Activated CD8-positive, alpha-beta T cell treated with anti-CD3 and anti-CD28 coated beads, Interleukin-2, amount 10 ng/mL, durations not matched to agents 7 days and 5 days (primary cell): ENCODE results near the gene BPIFB1. TPM values are rescaled to one million over a fixed set of nuclear protein-coding genes. Genes with fewer than 3 reads are reported as not detected.

Experiments used
- ATAC-seq: fragments of 150-1000 bp; cut with Tn5 transposase; one replicate; pipeline ENCODE4 v1.10.0; 2021; ENCODE audit warnings: moderate library complexity
- CTCF ChIA-PET: fragments of 350-600 bp; sonication (Branson Sonifier 250); formaldehyde crosslinking; loops from one replicate; lab custom pipeline; 2021; ENCODE audit warnings: antibody characterized with exemption; lab: Charles Lee
- POLR2A ChIA-PET: fragments of 350-600 bp; sonication (Branson Sonifier 250); formaldehyde crosslinking; loops from one replicate; lab custom pipeline; 2021; ENCODE audit warnings: antibody characterized with exemption; lab: Charles Lee
- DNase-seq: peaks from one replicate; pipeline ENCODE4 v3.0.0-alpha.2; 2020
- H3K27ac Mint-ChIP-seq: one replicate; pipeline ENCODE4 v1.8.0; 2021; ENCODE audit warnings: mild to moderate bottlenecking, mixed read lengths
- H3K27me3 Mint-ChIP-seq: one replicate; pipeline ENCODE4 v1.8.0; 2021; ENCODE audit warnings: low read depth, mixed read lengths
- H3K36me3 Mint-ChIP-seq: one replicate; pipeline ENCODE4 v1.8.0; 2021; ENCODE audit warnings: low read depth, mixed read lengths
- H3K4me1 Mint-ChIP-seq: one replicate; pipeline ENCODE4 v1.8.0; 2021; ENCODE audit warnings: low read depth, mixed read lengths
- H3K4me3 Mint-ChIP-seq: one replicate; pipeline ENCODE4 v1.8.0; 2021; ENCODE audit warnings: mild to moderate bottlenecking, mixed read lengths
- H3K9me3 Mint-ChIP-seq: one replicate; pipeline ENCODE4 v1.8.0; 2022; ENCODE audit warnings: mixed read lengths; ENCODE audit not compliant: insufficient read depth
- total RNA-seq, 2 experiments: library from RNA; stranded (reverse); gene quantifications; one replicate each; pipeline ENCODE4 v1.2.3, GENCODE V29; 2021

Gene BPIFB1
- total RNA-seq, 2 experiments from 2014 or later, result not detected

- peaks cover 10% of the 10 kb centered on the region for H3K27me3 Mint-ChIP-seq
- no peak for ATAC-seq
- H3K27ac Mint-ChIP-seq, result no peak overlapping the region
- DNase-seq, result no peak
- no peaks in the 10 kb centered on the region for H3K9me3 Mint-ChIP-seq
- H3K4me1 Mint-ChIP-seq, result no peaks in the 10 kb centered on the region
- H3K4me3 Mint-ChIP-seq, result no peak overlapping the region
- POLR2A ChIA-PET, result no interaction called here
- CTCF ChIA-PET, result no interaction called here
- no peaks in the 10 kb centered on the region for H3K36me3 Mint-ChIP-seq
Measured at GRCh38 chr20:33251496-33251895, 31.5 kb upstream of the BPIFB1 start.

- CTCF ChIA-PET, result no interaction called here
- peaks cover 14% of the 10 kb centered on the region for H3K27me3 Mint-ChIP-seq
- H3K36me3 Mint-ChIP-seq, result no peaks in the 10 kb centered on the region
- H3K9me3 Mint-ChIP-seq, result no peaks in the 10 kb centered on the region
- H3K4me3 Mint-ChIP-seq, result no peak overlapping the region
- no peaks in the 10 kb centered on the region for H3K4me1 Mint-ChIP-seq
- no peak overlapping the region for H3K27ac Mint-ChIP-seq
- no peak for DNase-seq
- no peak for ATAC-seq
- POLR2A ChIA-PET, result no interaction called here
Measured at GRCh38 chr20:33252460-33252859, 30.6 kb upstream of the BPIFB1 start.

GRCh38 chr20:33255005-33255404, 28.0 kb upstream of the BPIFB1 start:
- ATAC-seq (no peak), DNase-seq (no peak)
- Mint-ChIP-seq H3K4me3 (no peak overlapping the region), H3K9me3 (no peaks in the 10 kb centered on the region), H3K36me3 (no peaks in the 10 kb centered on the region), H3K4me1 (no peaks in the 10 kb centered on the region), H3K27me3 (peaks cover 12% of the 10 kb centered on the region), H3K27ac (no peak overlapping the region)
- POLR2A ChIA-PET, result no interaction called here
- CTCF ChIA-PET, result no interaction called here

- Mint-ChIP-seq H3K27me3 (peaks cover 24% of the 10 kb centered on the region), H3K4me3 (no peak overlapping the region), H3K4me1 (peaks cover 2% of the 10 kb centered on the region), H3K36me3 (no peaks in the 10 kb centered on the region), H3K9me3 (no peaks in the 10 kb centered on the region), H3K27ac (no peak overlapping the region)
- CTCF ChIA-PET, result interaction anchor here (1.1 to 1.2 kb wide), 2 partner anchors 161 to 312 kb away, joined by 4 read pairs; no protein-coding TSS in a partner anchor
- DNase-seq (no peak), ATAC-seq (no peak)
- POLR2A ChIA-PET, result no interaction called here
Measured at GRCh38 chr20:33257237-33257636, 25.8 kb upstream of the BPIFB1 start.

GRCh38 chr20:33259371-33259770, 23.6 kb upstream of the BPIFB1 start:
- ChIA-PET CTCF (interaction anchor here (0.6 to 1.4 kb wide), 2 partner anchors 33 to 314 kb away, joined by 3 read pairs; no protein-coding TSS in a partner anchor), POLR2A (no interaction called here)
- H3K27me3 Mint-ChIP-seq, result peaks cover 28% of the 10 kb centered on the region
- H3K4me3 Mint-ChIP-seq, result no peak overlapping the region
- no peak overlapping the region for H3K27ac Mint-ChIP-seq
- ATAC-seq, result no peak
- DNase-seq, result no peak
- H3K36me3 Mint-ChIP-seq, result no peaks in the 10 kb centered on the region
- peaks cover 2% of the 10 kb centered on the region for H3K4me1 Mint-ChIP-seq
- no peaks in the 10 kb centered on the region for H3K9me3 Mint-ChIP-seq

GRCh38 chr20:33261465-33261864, 21.5 kb upstream of the BPIFB1 start:
- peaks cover 27% of the 10 kb centered on the region for H3K27me3 Mint-ChIP-seq
- H3K4me1 Mint-ChIP-seq, result peaks cover 2% of the 10 kb centered on the region
- no peak for DNase-seq
- no peaks in the 10 kb centered on the region for H3K36me3 Mint-ChIP-seq
- no peaks in the 10 kb centered on the region for H3K9me3 Mint-ChIP-seq
- no peak for ATAC-seq
- H3K4me3 Mint-ChIP-seq, result no peak overlapping the region
- H3K27ac Mint-ChIP-seq, result no peak overlapping the region
- ChIA-PET POLR2A (no interaction called here), CTCF (interaction anchor here (1.2 kb wide), 1 partner anchor 39 kb away, joined by 7 read pairs; no protein-coding TSS in a partner anchor)

- Mint-ChIP-seq H3K27ac (no peak overlapping the region), H3K9me3 (no peaks in the 10 kb centered on the region), H3K36me3 (no peaks in the 10 kb centered on the region), H3K27me3 (peaks cover 30% of the 10 kb centered on the region), H3K4me3 (no peak overlapping the region), H3K4me1 (peaks cover 3% of the 10 kb centered on the region)
- POLR2A ChIA-PET, result no interaction called here
- CTCF ChIA-PET, result interaction anchor here (0.9 to 1.2 kb wide), 6 partner anchors 9 to 167 kb away, joined by 3 to 7 read pairs (median 4); no protein-coding TSS in a partner anchor
- ATAC-seq, result peak; percentile 53
- no peak for DNase-seq
Measured at GRCh38 chr20:33262658-33263065, 20.4 kb upstream of the BPIFB1 start.

- H3K36me3 Mint-ChIP-seq, result no peaks in the 10 kb centered on the region
- no peaks in the 10 kb centered on the region for H3K9me3 Mint-ChIP-seq
- H3K4me1 Mint-ChIP-seq, result peaks cover 7% of the 10 kb centered on the region
- ATAC-seq, result no peak
- ChIA-PET CTCF (no interaction called here), POLR2A (interaction anchor here (0.6 kb wide), 1 partner anchor 747 kb away, joined by 4 read pairs; no protein-coding TSS in a partner anchor)
- H3K27ac Mint-ChIP-seq, result no peak overlapping the region
- H3K27me3 Mint-ChIP-seq, result peaks cover 34% of the 10 kb centered on the region
- DNase-seq, result no peak
- H3K4me3 Mint-ChIP-seq, result no peak overlapping the region
Measured at GRCh38 chr20:33263784-33264183, 19.2 kb upstream of the BPIFB1 start.

GRCh38 chr20:33267701-33268100, 15.3 kb upstream of the BPIFB1 start:
- no peaks in the 10 kb centered on the region for H3K9me3 Mint-ChIP-seq
- POLR2A ChIA-PET, result no interaction called here
- no peaks in the 10 kb centered on the region for H3K36me3 Mint-ChIP-seq
- CTCF ChIA-PET, result no interaction called here
- no peak overlapping the region for H3K4me3 Mint-ChIP-seq
- ATAC-seq (no peak), DNase-seq (no peak)
- H3K27ac Mint-ChIP-seq, result no peak overlapping the region
- H3K27me3 Mint-ChIP-seq, result peaks cover 34% of the 10 kb centered on the region
- peaks cover 5% of the 10 kb centered on the region for H3K4me1 Mint-ChIP-seq

- no peak overlapping the region for H3K4me3 Mint-ChIP-seq
- peaks cover 5% of the 10 kb centered on the region for H3K4me1 Mint-ChIP-seq
- no peak overlapping the region for H3K27ac Mint-ChIP-seq
- DNase-seq (no peak), ATAC-seq (no peak)
- H3K36me3 Mint-ChIP-seq, result no peaks in the 10 kb centered on the region
- POLR2A ChIA-PET, result no interaction called here
- H3K27me3 Mint-ChIP-seq, result peaks cover 22% of the 10 kb centered on the region
- no peaks in the 10 kb centered on the region for H3K9me3 Mint-ChIP-seq
- CTCF ChIA-PET, result interaction anchor here (1.2 kb wide), 1 partner anchor 10 kb away, joined by 3 read pairs; no protein-coding TSS in a partner anchor
Measured at GRCh38 chr20:33272155-33272873, 10.7 kb upstream of the BPIFB1 start.

- ChIA-PET POLR2A (no interaction called here), CTCF (no interaction called here)
- Mint-ChIP-seq H3K36me3 (no peaks in the 10 kb centered on the region), H3K27me3 (peaks cover 18% of the 10 kb centered on the region), H3K4me3 (no peak overlapping the region), H3K27ac (no peak overlapping the region), H3K4me1 (no peaks in the 10 kb centered on the region), H3K9me3 (no peaks in the 10 kb centered on the region)
- ATAC-seq, result no peak
- DNase-seq, result no peak
Measured at GRCh38 chr20:33273117-33273851, 9.7 kb upstream of the BPIFB1 start.

GRCh38 chr20:33275215-33275614, 7.8 kb upstream of the BPIFB1 start:
- POLR2A ChIA-PET, result interaction anchor here (0.7 kb wide), 1 partner anchor 738 kb away, joined by 3 read pairs; no protein-coding TSS in a partner anchor
- H3K4me1 Mint-ChIP-seq, result no peaks in the 10 kb centered on the region
- H3K4me3 Mint-ChIP-seq, result no peak overlapping the region
- peaks cover 20% of the 10 kb centered on the region for H3K27me3 Mint-ChIP-seq
- DNase-seq (no peak), ATAC-seq (no peak)
- H3K9me3 Mint-ChIP-seq, result no peaks in the 10 kb centered on the region
- no peak overlapping the region for H3K27ac Mint-ChIP-seq
- CTCF ChIA-PET, result no interaction called here
- H3K36me3 Mint-ChIP-seq, result no peaks in the 10 kb centered on the region
